Activated CD8-positive, alpha-beta memory T cell treated with anti-CD3 and anti-CD28 coated beads for 4 hours (primary cell): ENCODE measurements around the gene RRP8.

ENCODE experiments used
- DNase-seq, 2 donors: peaks; one replicate each; pipeline ENCODE4 v3.0.0-alpha.2; 2020; ENCODE audit warnings: low read depth in 2 of 2

The RRP8 gene

GRCh38 chr11:6568191-6568918, 35.1 kb downstream of the RRP8 start:
- no peak for DNase-seq

- no peak for DNase-seq
Measured at GRCh38 chr11:6567371-6567745, 36.1 kb downstream of the RRP8 start.

- DNase-seq, result no peak
Measured at GRCh38 chr11:6566704-6567370, 36.6 kb downstream of the RRP8 start.

- DNase-seq, result no peak
Measured at GRCh38 chr11:6565988-6566703, 37.3 kb downstream of the RRP8 start.

- no peak for DNase-seq
Measured at GRCh38 chr11:6565325-6565724, 38.1 kb downstream of the RRP8 start.

GRCh38 chr11:6563667-6564066, 39.7 kb downstream of the RRP8 start:
- no peak for DNase-seq

- DNase-seq, result no peak
Measured at GRCh38 chr11:6563121-6563619, 40.2 kb downstream of the RRP8 start.

- DNase-seq, result no peak
Measured at GRCh38 chr11:6561288-6561687, 42.1 kb downstream of the RRP8 start.

- no peak for DNase-seq
Measured at GRCh38 chr11:6559369-6559768, 44.0 kb downstream of the RRP8 start.

GRCh38 chr11:6557761-6558674, 45.4 kb downstream of the RRP8 start:
- no peak for DNase-seq

GRCh38 chr11:6557063-6557462, 46.4 kb downstream of the RRP8 start:
- DNase-seq, result no peak

- DNase-seq, result no peak
Measured at GRCh38 chr11:6556139-6556949, 47.1 kb downstream of the RRP8 start.

GRCh38 chr11:6554828-6555706, 48.3 kb downstream of the RRP8 start:
- DNase-seq, result no peak

GRCh38 chr11:6553634-6554033, 49.8 kb downstream of the RRP8 start:
- DNase-seq, result no peak

GRCh38 chr11:6548641-6549040, 54.8 kb downstream of the RRP8 start:
- DNase-seq, result no peak

- no peak for DNase-seq
Measured at GRCh38 chr11:6548121-6548520, 55.3 kb downstream of the RRP8 start.

- DNase-seq, result no peak
Measured at GRCh38 chr11:6547177-6547576, 56.2 kb downstream of the RRP8 start.

- DNase-seq, result no peak
Measured at GRCh38 chr11:6546735-6547134, 56.7 kb downstream of the RRP8 start.

GRCh38 chr11:6545917-6546605, 57.4 kb downstream of the RRP8 start:
- DNase-seq, result no peak
